ENCODE measurements around the gene PCDH1.

Gene PCDH1

DNA sequence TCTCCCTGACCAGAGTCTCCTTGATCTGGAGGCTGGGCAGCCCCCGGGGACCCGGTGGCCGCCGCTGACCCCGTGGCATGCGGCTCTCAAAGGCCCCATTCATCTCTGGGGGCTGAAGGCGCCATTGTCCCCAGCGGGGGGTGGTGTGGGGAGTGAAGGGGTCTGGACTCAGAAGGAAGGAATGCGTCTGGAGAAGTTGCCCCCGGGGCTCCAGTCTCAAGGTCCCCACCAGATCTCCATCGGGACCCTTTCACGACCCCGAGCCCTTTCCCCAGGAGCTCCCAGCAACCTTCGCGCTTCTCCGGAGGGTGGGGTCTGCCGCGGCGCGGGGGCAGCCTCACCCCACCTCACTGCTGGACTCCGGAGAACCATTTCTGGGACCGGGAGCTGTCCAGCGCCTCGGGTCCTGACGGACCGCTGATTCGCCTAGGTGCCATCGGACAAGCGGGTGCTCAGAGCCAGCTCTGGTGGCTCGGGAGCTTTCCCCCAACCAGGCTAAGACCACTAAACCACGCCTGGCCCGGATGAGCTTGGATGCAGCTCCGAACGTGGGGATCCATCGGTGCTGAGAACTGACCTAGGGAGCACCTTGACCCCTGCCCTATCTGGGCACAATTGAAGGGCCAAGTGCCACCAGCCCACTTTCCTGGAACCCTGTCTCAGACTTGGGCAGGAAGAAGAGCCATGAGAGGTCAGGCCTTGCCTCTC, 5.1 kb upstream of the PCDH1 start:
- TF ChIP-seq, protein P1, sequence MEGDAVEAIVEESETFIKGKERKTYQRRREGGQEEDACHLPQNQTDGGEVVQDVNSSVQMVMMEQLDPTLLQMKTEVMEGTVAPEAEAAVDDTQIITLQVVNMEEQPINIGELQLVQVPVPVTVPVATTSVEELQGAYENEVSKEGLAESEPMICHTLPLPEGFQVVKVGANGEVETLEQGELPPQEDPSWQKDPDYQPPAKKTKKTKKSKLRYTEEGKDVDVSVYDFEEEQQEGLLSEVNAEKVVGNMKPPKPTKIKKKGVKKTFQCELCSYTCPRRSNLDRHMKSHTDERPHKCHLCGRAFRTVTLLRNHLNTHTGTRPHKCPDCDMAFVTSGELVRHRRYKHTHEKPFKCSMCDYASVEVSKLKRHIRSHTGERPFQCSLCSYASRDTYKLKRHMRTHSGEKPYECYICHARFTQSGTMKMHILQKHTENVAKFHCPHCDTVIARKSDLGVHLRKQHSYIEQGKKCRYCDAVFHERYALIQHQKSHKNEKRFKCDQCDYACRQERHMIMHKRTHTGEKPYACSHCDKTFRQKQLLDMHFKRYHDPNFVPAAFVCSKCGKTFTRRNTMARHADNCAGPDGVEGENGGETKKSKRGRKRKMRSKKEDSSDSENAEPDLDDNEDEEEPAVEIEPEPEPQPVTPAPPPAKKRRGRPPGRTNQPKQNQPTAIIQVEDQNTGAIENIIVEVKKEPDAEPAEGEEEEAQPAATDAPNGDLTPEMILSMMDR (IDR thresholded peaks at IDR 0.05): no peak
- H3K36me3 ChIP-seq (ENCODE audit: control insufficient read depth, insufficient read depth, low read length): no peaks in the 10 kb centered on the region
- no peak overlapping the region for H3K4me3 ChIP-seq (ENCODE audit: low read depth, low read length)
- peak overlapping the region; percentile 99 for H3K27ac ChIP-seq
- peaks cover 52% of the 10 kb centered on the region for H3K4me1 ChIP-seq
- no peaks in the 10 kb centered on the region for H3K9me3 ChIP-seq (ENCODE audit: control insufficient read depth, low read length)
- peak overlapping the region; percentile 76 for H2AFZ ChIP-seq
- peaks cover 24% of the 10 kb centered on the region for H3K79me2 ChIP-seq
- peak overlapping the region; percentile 47 for H3K9ac ChIP-seq
- no peak overlapping the region for H3K4me2 ChIP-seq (ENCODE audit: low read length)
- peaks cover 6% of the 10 kb centered on the region for H3K27me3 ChIP-seq (ENCODE audit: control insufficient read depth, insufficient read depth, low read length)

DNA sequence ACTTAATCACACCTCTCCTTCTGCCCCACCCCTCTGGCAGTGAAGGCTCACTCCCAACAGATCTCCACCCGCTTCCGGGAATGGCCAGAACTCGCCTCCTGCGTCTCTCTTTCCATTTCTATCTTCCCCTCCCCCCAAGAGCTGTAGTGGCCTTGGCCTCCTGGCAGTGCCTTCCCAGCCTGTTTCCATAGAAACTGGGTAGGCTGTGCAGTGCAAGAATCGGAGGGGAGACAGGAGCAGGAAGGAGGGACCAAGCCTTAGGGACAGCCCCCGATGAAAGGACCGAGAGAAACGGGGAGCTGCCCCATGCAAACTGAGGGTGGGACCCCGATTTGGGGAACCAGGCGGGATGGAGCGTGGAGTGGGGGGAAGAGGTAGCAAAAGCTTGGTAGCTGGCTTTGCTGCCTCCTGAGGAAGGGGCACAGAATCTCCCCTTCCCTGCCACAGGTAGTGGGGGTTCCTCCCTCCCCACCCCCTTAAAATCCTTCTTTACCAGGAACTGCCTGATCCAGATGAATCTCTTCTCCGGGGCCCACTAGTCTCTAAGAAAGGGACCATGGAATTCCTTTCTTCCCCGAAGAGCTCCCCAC, 4.5 kb upstream of the PCDH1 start:
- no peaks in the 10 kb centered on the region for H3K36me3 ChIP-seq (ENCODE audit: control insufficient read depth, insufficient read depth, low read length)
- H3K4me1 ChIP-seq: peaks cover 52% of the 10 kb centered on the region
- H3K4me3 ChIP-seq (ENCODE audit: low read depth, low read length): no peak overlapping the region
- no peaks in the 10 kb centered on the region for H3K9me3 ChIP-seq (ENCODE audit: control insufficient read depth, low read length)
- H3K27me3 ChIP-seq (ENCODE audit: control insufficient read depth, insufficient read depth, low read length): peaks cover 6% of the 10 kb centered on the region
- peak overlapping the region; percentile 99 for H3K27ac ChIP-seq
- H3K79me2 ChIP-seq: peaks cover 24% of the 10 kb centered on the region
- H2AFZ ChIP-seq: peak overlapping the region; percentile 76
- H3K4me2 ChIP-seq (ENCODE audit: low read length): no peak overlapping the region
- H3K9ac ChIP-seq: no peak overlapping the region
- TF ChIP-seq, protein P1 (IDR thresholded peaks at IDR 0.05): no peak

DNA sequence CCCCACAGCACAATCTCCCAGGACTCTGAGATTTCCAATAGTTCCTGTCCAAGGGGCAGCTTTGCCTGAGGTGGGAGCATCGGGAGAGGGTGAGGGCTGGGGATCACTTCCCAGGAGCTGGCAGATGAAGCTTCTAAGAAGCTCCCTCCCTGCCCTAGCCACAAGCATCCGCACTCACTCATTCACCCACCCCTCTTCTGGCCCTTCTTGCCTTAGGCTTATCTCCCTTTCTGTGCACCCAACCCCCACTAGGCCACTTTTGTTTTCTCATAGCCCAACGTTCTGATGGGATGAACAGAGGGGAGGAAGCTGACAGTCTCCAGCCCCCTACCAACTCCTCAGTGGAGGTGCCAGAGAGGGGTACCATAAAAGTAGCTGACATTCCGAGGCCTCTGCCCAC, 3.7 kb upstream of the PCDH1 start:
- H3K9ac ChIP-seq: peak overlapping the region; percentile 46
- TF ChIP-seq, protein P1 (IDR thresholded peaks at IDR 0.05): no peak
- no peak overlapping the region for H3K4me3 ChIP-seq (ENCODE audit: low read depth, low read length)
- peak overlapping the region; percentile 99 for H3K27ac ChIP-seq
- H3K79me2 ChIP-seq: peaks cover 22% of the 10 kb centered on the region
- H3K27me3 ChIP-seq (ENCODE audit: control insufficient read depth, insufficient read depth, low read length): peaks cover 6% of the 10 kb centered on the region
- H3K9me3 ChIP-seq (ENCODE audit: control insufficient read depth, low read length): no peaks in the 10 kb centered on the region
- H3K4me2 ChIP-seq (ENCODE audit: low read length): no peak overlapping the region
- H3K36me3 ChIP-seq (ENCODE audit: control insufficient read depth, insufficient read depth, low read length): no peaks in the 10 kb centered on the region
- peak overlapping the region; percentile 76 for H2AFZ ChIP-seq
- H3K4me1 ChIP-seq: peaks cover 52% of the 10 kb centered on the region

DNA sequence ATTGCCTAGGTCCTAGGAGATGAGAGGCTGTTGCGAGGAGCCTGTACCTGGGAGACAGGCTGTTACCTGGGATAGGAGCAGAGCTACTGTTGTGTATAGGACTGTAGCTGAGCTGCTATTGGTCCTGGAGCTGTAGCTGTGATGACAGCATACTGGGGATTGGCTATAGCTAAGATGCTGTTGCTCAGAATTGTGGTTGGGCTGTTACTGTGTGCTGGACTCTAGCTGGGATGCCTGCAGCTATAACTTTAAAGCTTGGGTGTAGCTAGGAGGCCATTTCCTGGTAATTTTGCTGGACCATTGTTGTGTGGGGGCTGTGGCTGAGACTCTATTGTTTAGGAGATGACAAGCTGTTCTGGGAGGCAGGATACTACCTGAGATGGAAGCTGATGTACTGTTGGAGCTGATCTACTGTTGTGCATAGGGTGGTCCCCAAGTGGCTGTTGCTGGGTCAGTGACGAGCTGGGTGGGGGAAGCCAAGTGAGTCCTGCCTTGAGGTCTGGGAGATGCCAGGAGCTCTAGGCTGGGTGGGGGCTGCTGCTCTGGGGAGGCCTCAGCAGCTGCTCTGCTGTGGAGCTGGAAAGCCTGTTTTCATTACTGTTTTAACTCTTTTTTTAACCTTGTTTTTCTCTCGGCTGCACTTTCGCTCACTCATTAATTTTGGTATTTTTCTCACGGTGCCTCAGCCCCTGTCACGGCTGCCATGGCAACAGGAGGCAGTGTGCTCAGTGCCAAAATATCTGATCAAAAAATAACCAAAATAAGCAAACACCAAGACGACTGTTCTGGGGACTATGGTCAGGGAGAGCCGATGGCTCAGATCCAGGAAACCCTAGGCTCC, 3.0 kb upstream of the PCDH1 start:
- H3K4me1 ChIP-seq: peaks cover 52% of the 10 kb centered on the region

More for the DNA sequence above, 3.0 kb upstream of the PCDH1 start:
- Histone ChIP-seq H3K9me3 (ENCODE audit: control insufficient read depth, low read length) (no peaks in the 10 kb centered on the region), H2AFZ (peak overlapping the region; percentile 76), H3K27ac (peak overlapping the region; percentile 99), H3K27me3 (ENCODE audit: control insufficient read depth, insufficient read depth, low read length) (peaks cover 6% of the 10 kb centered on the region), H3K36me3 (ENCODE audit: control insufficient read depth, insufficient read depth, low read length) (no peaks in the 10 kb centered on the region), H3K4me2 (ENCODE audit: low read length) (no peak overlapping the region), H3K9ac (peak overlapping the region; percentile 46), H3K79me2 (peaks cover 22% of the 10 kb centered on the region), H3K4me3 (ENCODE audit: low read depth, low read length) (no peak overlapping the region)
- TF ChIP-seq, protein P1 (IDR thresholded peaks at IDR 0.05): no peak
